ENCODE results near the gene AK9. TPM values are rescaled to one million over a fixed set of nuclear protein-coding genes. Genes with fewer than 3 reads are reported as not detected.
A peak's percentile ranks its signal among the peaks of the same experiment; 100 is the strongest.

The AK9 gene
- total and polyA plus RNA-seq, 10 of the 15 experiments (the other 5 are each of a cell fraction or from before 2014, with no cell fraction given) = 2.1 to 7.4 (median 4.2) TPM

- TF ChIP-seq ZBTB4 (CRISPR knock-in tag; IDR thresholded peaks at IDR 0.05) (no peak), BMI1 (IDR thresholded peaks at IDR 0.05; ENCODE audit: borderline replicate concordance) (no peak), NKRF (conservative IDR thresholded peaks at IDR 0.05) (no peak), SUPT20H (IDR thresholded peaks at IDR 0.05; ENCODE audit: borderline replicate concordance, control insufficient read depth, low read depth, low read length) (no peak), ATF2 (IDR thresholded peaks at IDR 0.05; ENCODE audit: low read length) (no peak), BCL11A (IDR thresholded peaks at IDR 0.05; ENCODE audit: low read depth, low read length) (no peak), FOS (IDR thresholded peaks at IDR 0.05; ENCODE audit: borderline replicate concordance, extremely low read depth, insufficient read length) (no peak), SMAD5 (IDR thresholded peaks at IDR 0.05; ENCODE audit: low read depth) (no peak), EZH2 (IDR thresholded peaks at IDR 0.05; ENCODE audit: borderline replicate concordance, control insufficient read depth, low read depth, low read length) (no peak), ASH2L (IDR thresholded peaks at IDR 0.05; ENCODE audit: borderline replicate concordance, low read depth) (no peak), USF1 (IDR thresholded peaks at IDR 0.05; ENCODE audit: borderline replicate concordance, extremely low read length, insufficient read depth, low read depth, low read length) (no peak), CEBPZ (IDR thresholded peaks at IDR 0.05; ENCODE audit: low read depth, low read length) (no peak), JUND (IDR thresholded peaks at IDR 0.05; ENCODE audit: low read depth, low read length) (no peak), RB1 (IDR thresholded peaks at IDR 0.05; ENCODE audit: borderline replicate concordance) (no peak; the same call in 1 of the 2 replicates), STAT3 (IDR thresholded peaks at IDR 0.05; ENCODE audit: low read depth, low read length) (no peak), YBX1 (IDR thresholded peaks at IDR 0.05) (no peak), YY1 (IDR thresholded peaks at IDR 0.05; ENCODE audit: low read depth, low read length) (peak; percentile 78), SP1 (IDR thresholded peaks at IDR 0.05; ENCODE audit: low read depth, low read length) (no peak)
Measured at GRCh38 chr6:109705258-109705657, 14.3 kb upstream of the AK9 start (continued).

All from GM12878 (cell line).